ENCODE measurements around the gene TDRD1.

The TDRD1 gene

GRCh38 chr10:114272696-114273095 is 93.5 kb downstream of the TDRD1 start:
- no peak for DNase-seq

DNA sequence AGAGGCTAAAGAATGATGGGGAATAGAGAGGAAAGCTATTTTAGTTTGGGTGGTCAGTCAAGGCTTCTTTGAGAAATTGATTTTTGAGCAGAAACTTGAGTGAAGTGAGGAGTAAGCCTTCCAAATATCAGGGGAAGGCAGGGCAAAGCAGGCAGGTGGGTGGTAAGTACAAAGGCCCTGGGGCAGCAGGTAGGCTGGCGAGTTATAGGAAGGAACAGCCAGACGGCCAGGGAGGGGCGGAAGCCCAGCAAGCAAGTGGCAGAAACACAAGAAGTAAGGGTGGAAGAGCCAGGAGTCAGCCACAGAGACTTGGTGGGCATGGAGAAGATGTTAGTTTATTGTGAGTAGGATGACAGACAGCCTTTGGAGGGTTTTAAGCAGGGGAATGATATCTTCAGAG is 94.8 kb downstream of the TDRD1 start:
- DNase-seq: no peak

DNA sequence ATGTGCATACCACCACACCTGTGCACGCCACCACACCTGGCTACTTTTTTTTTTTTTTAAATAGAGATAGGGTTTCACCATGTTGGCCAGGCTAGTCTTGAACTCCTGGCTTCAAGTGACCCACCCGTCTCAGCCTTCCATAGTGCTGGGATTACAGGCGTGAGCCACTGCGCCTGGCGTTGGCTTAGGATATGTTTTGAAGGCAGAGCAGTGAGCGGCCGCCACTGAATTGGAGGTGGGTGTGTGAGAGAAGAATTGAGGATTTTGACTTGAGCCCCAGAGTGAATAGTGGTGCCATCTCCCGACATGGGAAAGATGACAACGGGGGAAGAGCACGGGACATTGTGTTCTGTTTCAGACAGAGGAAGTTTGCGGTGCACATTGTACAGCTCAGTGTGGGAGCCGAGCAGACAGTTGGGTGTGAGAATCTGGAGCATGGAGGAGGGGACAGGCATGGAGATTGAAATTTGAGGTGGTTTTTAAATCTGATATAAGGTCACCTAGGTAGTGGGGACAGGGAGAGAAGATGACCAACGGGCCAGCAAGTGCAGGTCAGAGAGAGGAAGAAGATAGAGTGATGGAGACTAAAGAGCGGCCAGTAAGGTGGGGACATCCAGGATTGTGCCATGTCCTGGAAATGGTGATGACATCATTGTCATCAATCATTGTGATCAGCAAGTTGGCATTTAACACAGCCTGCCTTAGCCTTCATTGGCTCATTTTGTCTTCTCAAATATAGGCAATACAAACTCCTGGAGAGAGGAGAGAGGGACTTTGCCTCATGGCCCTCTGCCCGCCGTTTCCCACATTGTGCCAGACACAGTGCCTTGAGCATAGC is 95.7 kb downstream of the TDRD1 start:
- DNase-seq: no peak

DNA sequence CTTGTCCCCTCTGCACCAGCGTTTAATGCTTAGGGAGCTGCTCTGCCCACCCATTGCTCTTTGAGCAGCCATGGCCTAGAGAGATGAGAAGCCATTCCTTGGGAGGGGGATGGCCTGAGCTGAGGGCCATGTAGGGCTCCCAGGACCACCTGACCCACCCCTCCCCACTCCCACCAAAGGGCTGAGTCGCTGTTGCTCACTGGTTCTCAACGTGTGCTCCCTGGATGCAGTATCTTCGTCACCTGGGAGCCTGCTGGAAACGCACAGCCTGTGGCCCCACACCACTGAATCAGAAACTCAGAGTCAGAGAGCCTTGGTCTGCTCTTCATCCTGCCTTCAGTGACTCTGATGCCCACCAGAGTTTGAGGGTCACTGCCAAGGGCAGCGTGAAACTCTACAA is 96.9 kb downstream of the TDRD1 start:
- DNase-seq: no peak

GRCh38 chr10:114276671-114277070 is 97.5 kb downstream of the TDRD1 start:
- no peak for DNase-seq

- no peak for DNase-seq
Measured at GRCh38 chr10:114278140-114278883, 99.2 kb downstream of the TDRD1 start.

DNA sequence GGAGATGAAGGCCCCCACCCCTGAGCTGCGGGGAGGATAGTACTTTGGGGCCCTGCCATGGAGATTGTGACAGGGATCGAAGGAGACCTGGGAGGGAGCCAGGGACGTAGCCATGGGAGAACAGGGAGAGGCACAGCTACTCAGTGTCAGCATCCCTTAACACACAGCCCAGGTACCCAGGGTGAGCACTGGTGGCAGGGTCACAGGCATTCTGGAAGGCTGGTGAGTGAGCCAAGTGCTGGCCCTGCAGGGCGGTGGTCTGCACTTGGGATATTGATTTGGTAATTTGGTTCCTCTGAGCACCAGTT is 99.7 kb downstream of the TDRD1 start:
- DNase-seq: no peak

DNA sequence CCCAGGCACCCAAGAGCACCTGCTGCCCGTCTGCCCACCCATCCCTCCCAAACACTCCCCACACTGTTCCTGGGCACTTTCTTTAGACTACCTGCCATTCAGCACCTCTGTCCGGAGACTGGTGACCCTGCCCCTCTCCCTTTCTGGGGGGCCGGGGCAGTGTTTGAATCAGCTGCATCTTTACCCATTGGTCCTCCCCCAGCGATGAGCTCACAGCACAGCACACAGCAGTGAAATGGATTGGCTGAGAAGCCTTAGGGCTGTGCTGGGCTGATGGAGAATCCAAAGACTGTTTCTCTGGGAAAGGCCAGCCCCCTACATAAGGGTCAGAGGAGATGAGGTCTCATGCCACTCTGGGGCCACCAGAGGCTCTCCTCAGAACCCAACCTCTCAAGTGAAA is 100.1 kb downstream of the TDRD1 start:
- no peak for DNase-seq

GRCh38 chr10:114279901-114280644 is 100.9 kb downstream of the TDRD1 start:
- no peak for DNase-seq

DNA sequence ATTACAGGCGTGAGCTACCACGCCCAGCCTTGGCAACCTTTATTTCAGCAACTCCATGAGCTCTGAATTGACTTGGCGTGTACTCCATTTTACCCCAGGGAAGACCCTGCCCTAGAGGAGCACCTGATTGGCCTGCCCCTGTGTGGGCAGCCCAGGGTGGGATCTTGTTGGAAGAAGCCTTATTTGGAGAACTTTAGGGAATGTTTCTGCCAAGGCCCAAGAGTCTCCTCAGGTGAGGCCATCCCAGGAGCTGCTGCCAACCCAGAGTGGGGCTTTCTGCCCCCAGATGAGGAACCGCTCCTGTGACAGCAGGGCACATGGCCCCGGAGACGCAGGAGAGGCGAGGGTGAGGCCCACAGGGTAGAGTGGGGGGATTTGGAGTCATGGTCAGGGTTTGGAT is 101.9 kb downstream of the TDRD1 start:
- no peak for DNase-seq

GRCh38 chr10:114281461-114281860 is 102.3 kb downstream of the TDRD1 start:
- no peak for DNase-seq
